ENCODE measurements around the gene ZNF730.
"Not testable (repeated sequence)": the region's sequence is repeated elsewhere in the genome, so short reads cannot be mapped to it uniquely, and the experiment has no call there.

The ZNF730 gene

DNA sequence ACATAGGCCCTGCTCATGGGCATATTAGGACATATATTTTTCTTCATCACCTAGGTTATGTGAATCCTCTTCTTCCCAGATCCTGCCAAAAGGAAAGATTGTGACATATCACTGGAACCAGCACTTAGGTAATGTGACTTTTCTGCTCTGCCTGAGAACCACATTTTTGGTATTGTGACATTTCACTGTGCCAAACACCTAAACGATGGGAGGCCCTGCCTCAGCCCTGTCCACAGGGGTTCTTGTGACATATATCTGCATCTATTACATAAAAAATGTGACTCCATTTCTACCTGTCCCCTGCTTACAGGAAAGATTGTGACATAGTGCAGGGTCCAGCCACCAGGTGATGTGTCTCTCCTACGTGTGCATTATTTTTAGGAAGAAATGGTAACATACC lies 18.5 kb upstream of the ZNF730 start:
- TF ChIP-seq, protein P1, sequence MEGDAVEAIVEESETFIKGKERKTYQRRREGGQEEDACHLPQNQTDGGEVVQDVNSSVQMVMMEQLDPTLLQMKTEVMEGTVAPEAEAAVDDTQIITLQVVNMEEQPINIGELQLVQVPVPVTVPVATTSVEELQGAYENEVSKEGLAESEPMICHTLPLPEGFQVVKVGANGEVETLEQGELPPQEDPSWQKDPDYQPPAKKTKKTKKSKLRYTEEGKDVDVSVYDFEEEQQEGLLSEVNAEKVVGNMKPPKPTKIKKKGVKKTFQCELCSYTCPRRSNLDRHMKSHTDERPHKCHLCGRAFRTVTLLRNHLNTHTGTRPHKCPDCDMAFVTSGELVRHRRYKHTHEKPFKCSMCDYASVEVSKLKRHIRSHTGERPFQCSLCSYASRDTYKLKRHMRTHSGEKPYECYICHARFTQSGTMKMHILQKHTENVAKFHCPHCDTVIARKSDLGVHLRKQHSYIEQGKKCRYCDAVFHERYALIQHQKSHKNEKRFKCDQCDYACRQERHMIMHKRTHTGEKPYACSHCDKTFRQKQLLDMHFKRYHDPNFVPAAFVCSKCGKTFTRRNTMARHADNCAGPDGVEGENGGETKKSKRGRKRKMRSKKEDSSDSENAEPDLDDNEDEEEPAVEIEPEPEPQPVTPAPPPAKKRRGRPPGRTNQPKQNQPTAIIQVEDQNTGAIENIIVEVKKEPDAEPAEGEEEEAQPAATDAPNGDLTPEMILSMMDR (IDR thresholded peaks at IDR 0.05; ENCODE audit: extremely low read depth, missing control alignments), result no peak
- no peak for DNase-seq (ENCODE audit: low spot score)

GRCh38 chr19:23098988-23099387 lies 17.8 kb upstream of the ZNF730 start:
- TF ChIP-seq, protein P1 (IDR thresholded peaks at IDR 0.05; ENCODE audit: extremely low read depth, missing control alignments), result no peak
- DNase-seq (ENCODE audit: low spot score), result no peak

DNA sequence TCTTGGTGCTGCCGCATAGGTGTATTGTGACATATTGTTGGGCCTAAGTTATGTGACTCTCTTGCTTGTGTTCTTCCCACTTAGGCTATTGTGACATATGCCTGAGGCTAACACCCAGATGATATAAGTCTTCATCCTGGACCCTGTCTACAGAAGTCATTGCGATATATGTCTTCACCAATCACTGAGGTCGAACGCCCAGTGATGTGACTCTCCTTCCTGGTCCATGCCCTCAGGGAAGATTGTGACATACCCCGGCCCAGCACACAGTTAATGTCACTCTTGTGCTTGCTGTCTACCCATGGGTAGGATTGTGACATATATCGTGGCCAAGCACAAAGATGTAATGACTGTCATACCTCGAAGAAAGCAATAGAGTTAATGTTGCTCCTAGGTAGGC lies 16.9 kb upstream of the ZNF730 start:
- TF ChIP-seq, protein P1 (IDR thresholded peaks at IDR 0.05; ENCODE audit: extremely low read depth, missing control alignments), result no peak

GRCh38 chr19:23101241-23101640 lies 15.6 kb upstream of the ZNF730 start:
- DNase-seq (ENCODE audit: low spot score), result no peak
- TF ChIP-seq, protein P1 (IDR thresholded peaks at IDR 0.05; ENCODE audit: extremely low read depth, missing control alignments), result no peak

More for the DNA sequence above, 16.9 kb upstream of the ZNF730 start:
- DNase-seq (ENCODE audit: low spot score), result no peak

GRCh38 chr19:23118400-23118799 lies 1.6 kb downstream of the ZNF730 start:
- DNase-seq (ENCODE audit: low spot score), result no peak
- TF ChIP-seq, protein P1 (IDR thresholded peaks at IDR 0.05; ENCODE audit: extremely low read depth, missing control alignments), result no peak

GRCh38 chr19:23134211-23134610 lies 17.4 kb downstream of the ZNF730 start:
- DNase-seq (ENCODE audit: low spot score), result not testable (repeated sequence)

GRCh38 chr19:23145617-23146415 lies 29.0 kb downstream of the ZNF730 start:
- TF ChIP-seq, protein P1 (IDR thresholded peaks at IDR 0.05; ENCODE audit: extremely low read depth, missing control alignments), result no peak
- no peak for DNase-seq (ENCODE audit: low spot score)

GRCh38 chr19:23160766-23161165 lies 43.9 kb downstream of the ZNF730 start:
- TF ChIP-seq, protein P1 (IDR thresholded peaks at IDR 0.05; ENCODE audit: extremely low read depth, missing control alignments), result no peak
- DNase-seq (ENCODE audit: low spot score), result no peak

DNA sequence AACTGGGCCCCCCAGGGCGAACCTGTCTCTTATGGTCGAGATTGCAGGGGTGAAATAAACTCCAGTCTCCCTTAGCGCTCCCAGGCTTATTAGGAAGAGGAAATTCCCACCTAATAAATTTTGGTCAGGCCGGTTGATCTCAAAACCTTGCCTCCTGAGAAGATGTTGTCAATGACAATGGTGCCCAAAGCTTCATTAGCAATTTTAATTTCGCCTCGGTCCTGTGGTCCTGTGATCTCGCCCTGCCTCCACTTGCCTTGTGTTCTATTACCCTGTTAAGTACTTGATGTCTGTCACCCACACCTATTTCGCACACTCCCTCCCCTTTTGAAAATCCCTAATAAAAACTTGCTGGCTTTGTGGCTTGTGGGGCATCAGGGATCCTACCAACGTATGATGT lies 51.5 kb downstream of the ZNF730 start:
- not testable (repeated sequence) for DNase-seq (ENCODE audit: low spot score)

All from GM20000 (cell line).